SK-N-MC (cell line): ENCODE results near the gene C14orf132.

ENCODE experiments used
- DNase-seq: peaks from one replicate; pipeline ENCODE4 v3.0.0-alpha.2; 2011; ENCODE audit warnings: low read depth, low spot score
- H3K27ac ChIP-seq: fragments of 200-600 bp; sonication (generic); 2 replicates; pipeline ENCODE4 v1.5.1; 2016; ENCODE audit warnings: mixed run types
- H3K36me3 ChIP-seq: fragments of 200-600 bp; sonication (generic); 2 replicates; pipeline ENCODE4 v1.6.1; 2017; ENCODE audit warnings: antibody characterized with exemption, low read length, mixed read lengths; ENCODE audit not compliant: insufficient read depth
- H3K4me3 ChIP-seq: fragments of 200-600 bp; sonication (generic); 2 replicates; pipeline ENCODE4 v1.5.1; 2016
- H3K9ac ChIP-seq: fragments of 200-600 bp; sonication (generic); 2 replicates; pipeline ENCODE4 v1.8.0; 2017; ENCODE audit warnings: mixed run types, mixed read lengths; ENCODE audit not compliant: insufficient read length
- H3K9me3 ChIP-seq: fragments of 200-600 bp; sonication (generic); 2 replicates; pipeline ENCODE4 v1.6.1; 2017; ENCODE audit warnings: low read depth, mild to moderate bottlenecking, antibody characterized with exemption, low read length, moderate library complexity, mixed read lengths
- EZH2 ChIP-seq: fragments of 200-600 bp; sonication (generic); IDR thresholded peaks from one replicate; pipeline ENCODE4 v1.6.1; 2017; ENCODE audit warnings: antibody characterized with exemption
- FOXP2 ChIP-seq: optimal IDR thresholded peaks from 2 replicates; pipeline ENCODE3; 2011; ENCODE audit warnings: mild to moderate bottlenecking, moderate library complexity; ENCODE audit not compliant: insufficient read depth; ENCODE audit errors: extremely low read length, control extremely low read depth
- POLR2AphosphoS5 ChIP-seq: IDR thresholded peaks from 2 replicates; pipeline ENCODE4 v1.6.1; 2012; ENCODE audit warnings: mild to moderate bottlenecking, low read depth, low read length, borderline replicate concordance

The C14orf132 gene

DNA sequence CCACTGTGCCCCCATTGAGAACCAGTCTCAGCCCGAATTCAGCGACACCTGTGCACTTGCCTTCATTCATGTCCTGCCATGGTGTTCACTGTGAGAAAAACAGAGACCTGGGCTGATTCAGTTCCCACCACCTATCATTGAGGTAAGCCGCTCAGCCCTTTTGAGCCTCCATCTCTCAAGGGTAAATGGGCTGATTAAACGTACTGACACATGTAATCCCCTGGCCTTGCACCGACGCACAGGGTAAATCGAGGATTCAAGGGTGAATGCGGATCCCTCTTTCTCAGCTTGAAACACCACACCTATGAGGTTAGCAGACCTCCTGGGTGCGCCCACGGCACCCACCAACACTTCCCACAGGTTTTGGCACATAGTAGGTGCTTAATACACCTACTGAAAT lies 69.7 kb downstream of the C14orf132 start:
- no peak for TF ChIP-seq POLR2AphosphoS5
- TF ChIP-seq FOXP2: no peak
- no peak for TF ChIP-seq EZH2
- H3K9ac ChIP-seq: no peak overlapping the region
- H3K4me3 ChIP-seq: no peak overlapping the region
- H3K27ac ChIP-seq: no peak overlapping the region
- no peak for DNase-seq
- H3K9me3 ChIP-seq: no peaks in the 10 kb centered on the region
- no peaks in the 10 kb centered on the region for H3K36me3 ChIP-seq

DNA sequence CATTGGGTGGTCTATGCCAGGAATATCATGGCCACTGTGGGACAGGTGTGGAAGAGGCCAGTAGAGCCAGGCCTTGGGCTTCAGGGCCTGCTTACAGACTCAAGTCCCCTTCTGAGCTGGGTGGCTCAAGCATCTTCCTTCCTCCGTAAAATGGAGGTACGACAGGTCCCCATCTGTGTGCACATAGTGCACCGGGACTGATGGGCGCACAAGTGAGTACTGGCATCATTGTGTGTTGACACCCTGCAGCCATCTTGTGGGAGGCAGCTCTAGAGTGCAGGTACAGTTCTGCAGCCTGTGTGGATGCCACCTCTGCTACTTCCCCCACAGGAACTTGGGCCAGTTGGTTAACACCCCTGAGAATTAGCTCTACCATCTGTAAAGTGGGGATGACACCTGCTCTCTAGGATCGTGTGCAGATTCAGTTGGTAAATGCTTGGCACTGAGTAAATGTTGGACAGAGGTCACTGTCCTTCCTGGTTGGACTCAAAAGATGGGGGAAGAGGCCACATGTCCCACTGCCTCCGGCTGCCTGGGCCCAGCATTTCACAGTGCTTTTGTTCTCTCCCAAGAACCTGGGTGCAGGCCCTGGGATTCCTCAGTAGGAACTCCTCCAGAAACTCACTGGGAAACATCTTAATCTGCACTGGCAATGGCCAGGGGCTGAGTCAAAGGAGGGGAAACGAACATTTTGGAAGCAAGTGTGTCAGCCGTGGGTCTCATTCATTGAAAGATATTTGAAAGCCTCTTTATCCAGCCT lies 70.6 kb downstream of the C14orf132 start:
- Histone ChIP-seq H3K27ac (no peak overlapping the region), H3K9ac (no peak overlapping the region), H3K9me3 (no peaks in the 10 kb centered on the region), H3K36me3 (no peaks in the 10 kb centered on the region), H3K4me3 (no peak overlapping the region)
- no peak for TF ChIP-seq EZH2
- no peak for TF ChIP-seq POLR2AphosphoS5
- TF ChIP-seq FOXP2: no peak
- no peak for DNase-seq

DNA sequence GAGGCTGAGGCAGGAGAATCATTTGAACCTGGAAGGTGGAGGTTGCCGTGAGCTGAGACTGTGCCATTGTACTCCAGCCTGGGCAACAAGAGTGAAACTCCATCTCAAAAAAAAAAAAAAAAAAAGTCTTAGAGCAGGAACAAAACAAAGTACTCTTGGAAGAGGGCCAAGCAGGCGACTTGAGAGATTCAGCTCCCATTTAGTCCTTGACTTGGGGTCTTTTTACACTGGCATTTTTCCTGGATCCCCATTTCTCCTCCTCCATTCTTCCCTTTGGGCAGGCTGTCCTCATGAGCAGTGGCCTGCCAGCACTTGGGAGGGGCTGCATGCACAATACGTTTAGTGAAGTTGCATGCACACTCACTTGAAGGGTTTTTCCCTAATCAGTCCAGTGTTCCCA lies 72.9 kb downstream of the C14orf132 start:
- no peaks in the 10 kb centered on the region for H3K9me3 ChIP-seq
- no peak overlapping the region for H3K9ac ChIP-seq
- no peak for DNase-seq
- no peaks in the 10 kb centered on the region for H3K36me3 ChIP-seq
- H3K4me3 ChIP-seq: no peak overlapping the region
- TF ChIP-seq FOXP2: no peak
- no peak for TF ChIP-seq POLR2AphosphoS5
- TF ChIP-seq EZH2: no peak
- no peak overlapping the region for H3K27ac ChIP-seq

DNA sequence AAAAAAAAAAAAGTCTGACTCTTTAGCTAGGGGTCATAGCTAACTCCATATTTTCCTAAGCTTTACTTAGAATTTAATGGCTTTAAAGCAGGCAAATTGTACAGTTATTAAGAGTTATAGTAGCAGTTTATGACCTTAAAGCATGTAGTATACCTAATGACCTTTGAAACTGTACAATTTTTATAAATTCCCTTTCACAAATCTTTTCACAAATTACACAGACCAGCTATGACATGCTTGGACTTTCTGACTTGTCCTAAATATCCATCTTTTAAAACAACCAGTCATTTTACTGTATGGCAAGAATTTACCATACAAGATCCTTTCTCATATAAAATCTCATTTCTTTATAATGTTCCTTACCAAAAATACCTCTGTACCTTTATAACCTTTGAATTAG lies 74.8 kb downstream of the C14orf132 start:
- Histone ChIP-seq H3K27ac (no peak overlapping the region), H3K9ac (no peak overlapping the region), H3K9me3 (no peaks in the 10 kb centered on the region), H3K36me3 (no peaks in the 10 kb centered on the region), H3K4me3 (no peak overlapping the region)
- TF ChIP-seq FOXP2 (no peak), EZH2 (no peak), POLR2AphosphoS5 (no peak)
- DNase-seq: no peak

DNA sequence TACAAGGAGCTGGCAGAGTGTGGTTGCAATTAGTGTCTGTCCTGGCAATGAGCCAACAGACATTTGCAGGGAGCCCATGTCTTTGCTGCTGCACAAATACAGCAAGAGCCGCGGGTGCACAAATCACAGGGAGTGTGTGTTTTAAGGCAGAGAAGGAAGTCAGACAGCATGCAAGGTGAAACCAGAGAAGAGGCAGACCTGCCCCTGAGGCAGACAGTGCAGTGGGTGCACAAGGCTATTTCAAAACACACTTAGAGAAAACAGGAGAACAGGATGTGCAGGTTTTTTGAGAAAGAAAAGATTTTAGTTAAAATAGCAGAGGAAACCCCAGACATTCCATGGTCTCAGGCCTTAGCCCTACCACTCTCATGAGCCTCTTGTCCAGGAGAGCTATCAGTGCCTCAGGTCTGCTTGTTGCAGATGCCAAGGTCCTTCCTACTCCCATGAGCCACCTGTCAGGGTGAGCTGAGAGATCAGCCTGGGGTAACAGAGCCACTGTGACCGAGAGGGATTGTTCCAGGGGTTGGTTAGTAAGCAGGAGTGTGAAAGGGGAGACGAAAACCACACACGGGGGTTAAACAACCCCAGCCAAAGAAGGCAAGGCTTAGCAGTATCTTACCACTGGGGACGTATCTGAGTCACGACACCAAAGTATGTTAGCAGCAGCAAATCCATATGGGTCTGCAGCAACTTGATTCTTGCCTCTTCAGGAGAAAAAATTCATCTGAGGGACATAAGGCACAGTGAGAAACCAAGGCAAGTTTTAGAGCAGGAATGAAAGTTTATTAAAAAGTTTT lies 78.1 kb downstream of the C14orf132 start:
- Histone ChIP-seq H3K4me3 (no peak overlapping the region), H3K27ac (no peak overlapping the region), H3K9me3 (no peaks in the 10 kb centered on the region), H3K36me3 (no peaks in the 10 kb centered on the region), H3K9ac (no peak overlapping the region)
- no peak for DNase-seq
- TF ChIP-seq POLR2AphosphoS5: no peak
- TF ChIP-seq FOXP2: no peak
- no peak for TF ChIP-seq EZH2

DNA sequence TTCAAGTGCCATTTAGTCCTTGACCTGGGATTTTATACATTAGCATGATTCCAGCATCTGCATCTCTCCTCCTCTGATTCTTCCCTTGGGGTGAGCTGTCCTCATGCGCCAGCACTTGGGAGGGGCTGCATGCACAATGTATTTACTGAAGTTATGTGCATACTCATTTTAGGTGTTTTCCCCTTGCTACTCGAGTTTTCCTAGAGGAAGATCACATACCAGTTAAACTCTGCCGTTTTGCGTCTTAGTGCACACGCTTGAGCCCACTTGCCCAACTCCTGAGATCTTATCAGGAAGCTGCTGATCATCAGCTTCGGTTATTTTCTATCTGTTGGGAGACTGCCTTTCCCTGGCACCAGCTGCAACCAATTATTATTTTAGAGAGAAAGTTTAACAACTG lies 78.8 kb downstream of the C14orf132 start:
- Histone ChIP-seq H3K36me3 (no peaks in the 10 kb centered on the region), H3K9ac (no peak overlapping the region), H3K27ac (no peak overlapping the region), H3K9me3 (no peaks in the 10 kb centered on the region), H3K4me3 (no peak overlapping the region)
- DNase-seq: no peak
- no peak for TF ChIP-seq POLR2AphosphoS5
- no peak for TF ChIP-seq EZH2
- no peak for TF ChIP-seq FOXP2

DNA sequence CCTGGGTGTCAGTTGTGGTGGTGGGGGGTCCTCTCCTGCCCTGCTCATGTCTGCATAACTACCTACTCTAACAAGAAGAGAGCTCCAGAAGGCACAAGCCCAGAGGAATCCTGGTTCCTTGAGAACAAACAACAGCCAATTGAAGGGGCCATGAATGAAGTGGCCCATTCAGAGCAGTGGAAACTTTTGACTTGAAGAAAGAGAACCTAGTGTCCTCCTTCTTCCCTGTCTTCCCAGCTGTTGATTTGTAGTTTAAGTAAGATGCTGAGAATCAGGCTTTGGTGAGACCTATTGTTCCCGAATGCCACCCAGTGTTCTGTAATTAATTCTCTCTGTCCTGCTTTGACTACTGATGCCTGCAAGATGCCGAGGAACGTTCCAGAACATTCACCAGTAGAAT lies 79.2 kb downstream of the C14orf132 start:
- Histone ChIP-seq H3K36me3 (no peaks in the 10 kb centered on the region), H3K9ac (no peak overlapping the region), H3K4me3 (no peak overlapping the region), H3K9me3 (no peaks in the 10 kb centered on the region), H3K27ac (no peak overlapping the region)
- TF ChIP-seq EZH2: no peak
- TF ChIP-seq POLR2AphosphoS5: no peak
- no peak for TF ChIP-seq FOXP2
- DNase-seq: no peak

DNA sequence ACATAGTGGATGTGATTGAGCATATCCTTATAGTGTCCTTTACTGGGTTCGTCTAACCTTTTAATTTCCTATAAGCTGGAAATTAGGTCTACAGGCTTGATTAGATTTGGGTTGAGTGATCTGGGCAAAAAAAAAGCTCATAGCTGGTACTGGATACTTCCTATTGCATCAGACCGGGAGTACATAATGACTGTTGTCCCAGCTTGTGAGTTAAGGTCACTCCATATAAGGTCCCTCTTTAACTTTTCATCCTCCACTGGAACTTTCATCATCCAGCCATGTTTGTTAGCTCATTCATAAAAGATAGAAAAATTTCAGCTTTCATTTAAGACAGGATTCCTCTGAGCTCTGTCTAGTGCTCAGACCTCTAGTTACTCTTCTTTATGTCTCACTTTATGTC lies 80.8 kb downstream of the C14orf132 start:
- Histone ChIP-seq H3K36me3 (no peaks in the 10 kb centered on the region), H3K27ac (no peak overlapping the region), H3K4me3 (no peak overlapping the region), H3K9ac (no peak overlapping the region), H3K9me3 (no peaks in the 10 kb centered on the region)
- TF ChIP-seq EZH2: no peak
- TF ChIP-seq POLR2AphosphoS5: no peak
- no peak for TF ChIP-seq FOXP2
- DNase-seq: no peak
